Brain microvascular endothelial cell (primary cell): Measurements from ENCODE around the gene DPM2.

Experiments
- DNase-seq: peaks from one replicate; pipeline ENCODE4 v3.0.0-alpha.2; 2020
- H3K27ac ChIP-seq: fragments of 250-450 bp; sonication (Bioruptor Pico); 2 replicates; pipeline ENCODE4 v1.5.1; 2020; ENCODE audit warnings: mild to moderate bottlenecking, moderate library complexity
- H3K27me3 ChIP-seq: fragments of 250-450 bp; sonication (Bioruptor Pico); replicated peaks from 2 replicates; pipeline ENCODE4 v1.5.1; 2020; ENCODE audit warnings: mild to moderate bottlenecking
- H3K36me3 ChIP-seq: fragments of 250-450 bp; sonication (Bioruptor Pico); replicated peaks from 2 replicates; pipeline ENCODE4 v1.5.1; 2020; ENCODE audit warnings: mild to moderate bottlenecking
- H3K4me3 ChIP-seq: 2 replicates; pipeline ENCODE4 v1.5.1; 2011; ENCODE audit warnings: low read depth, mild to moderate bottlenecking, control low read depth, low read length, moderate library complexity
- CTCF ChIP-seq: IDR thresholded peaks from 2 replicates; pipeline ENCODE4 v1.5.1; 2011; ENCODE audit warnings: low read depth, mild to moderate bottlenecking, moderate library complexity, low read length, control low read depth, inconsistent platforms; ENCODE audit errors: missing control alignments
- in situ Hi-C: cut with HindIII; loops from 2 replicates; pipeline ENCODE4 v1.10.0; 2017; ENCODE audit warnings: low sequenced_read_pairs, low pct_ligation_motif_present

The DPM2 gene

GRCh38 chr9:127885508-127886281 is 52.0 kb downstream of the DPM2 start:
- H3K4me3 ChIP-seq: no peak overlapping the region
- in situ Hi-C loops: no loop called here

More at GRCh38 chr9:127885508-127886281, 52.0 kb downstream of the DPM2 start:
- H3K27me3 ChIP-seq: no peaks in the 10 kb centered on the region
- no peak for DNase-seq
- no peak overlapping the region for H3K27ac ChIP-seq
- peaks cover 41% of the 10 kb centered on the region for H3K36me3 ChIP-seq
- no peak for TF ChIP-seq CTCF
